ENCODE results near the gene ZDHHC9.

The ZDHHC9 gene

DNA sequence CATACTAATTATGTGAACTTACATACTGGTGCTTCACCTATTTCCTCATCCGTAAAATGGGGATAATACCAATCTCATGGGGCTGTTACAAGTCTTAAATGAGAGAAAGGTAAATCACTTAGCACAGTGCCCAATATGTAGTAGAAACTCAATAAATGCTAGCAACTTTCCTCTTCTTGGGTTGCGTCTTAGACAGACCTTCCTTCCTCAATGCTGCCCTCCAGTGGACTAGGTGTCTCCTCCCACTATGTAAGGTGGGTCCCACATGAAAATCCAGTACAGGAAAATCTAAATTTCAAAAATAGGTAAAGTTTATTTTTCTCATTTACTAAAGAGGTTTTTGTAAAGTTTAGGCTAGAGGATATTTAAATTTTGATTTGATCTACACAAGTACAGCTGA, 20.6 kb downstream of the ZDHHC9 start:
- DNase-seq (ENCODE audit: low read depth in 2 of 2, low spot score in 1 of 2), result peak in 1 of 2 donors; percentile 25

DNA sequence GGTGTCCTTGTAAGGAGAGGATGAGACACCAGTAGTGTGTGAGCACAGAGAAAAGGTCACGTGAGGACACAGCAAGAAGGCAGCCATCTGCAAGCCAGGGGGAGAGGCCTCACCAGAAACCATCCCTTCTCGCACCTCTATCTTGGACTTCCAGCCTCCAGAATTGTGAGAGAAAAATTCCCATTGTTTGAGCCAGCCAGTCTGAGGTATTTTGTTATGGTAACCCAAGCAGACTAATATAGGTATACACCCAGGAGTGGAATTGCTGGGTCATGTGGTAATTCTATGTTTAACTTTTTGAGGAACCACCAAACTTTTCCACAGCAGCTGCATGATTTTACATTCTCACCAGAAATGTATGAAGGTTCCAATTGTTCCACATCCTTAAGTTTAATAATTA, 25.6 kb downstream of the ZDHHC9 start:
- DNase-seq (ENCODE audit: low read depth in 2 of 2, low spot score in 1 of 2), result no peak

DNA sequence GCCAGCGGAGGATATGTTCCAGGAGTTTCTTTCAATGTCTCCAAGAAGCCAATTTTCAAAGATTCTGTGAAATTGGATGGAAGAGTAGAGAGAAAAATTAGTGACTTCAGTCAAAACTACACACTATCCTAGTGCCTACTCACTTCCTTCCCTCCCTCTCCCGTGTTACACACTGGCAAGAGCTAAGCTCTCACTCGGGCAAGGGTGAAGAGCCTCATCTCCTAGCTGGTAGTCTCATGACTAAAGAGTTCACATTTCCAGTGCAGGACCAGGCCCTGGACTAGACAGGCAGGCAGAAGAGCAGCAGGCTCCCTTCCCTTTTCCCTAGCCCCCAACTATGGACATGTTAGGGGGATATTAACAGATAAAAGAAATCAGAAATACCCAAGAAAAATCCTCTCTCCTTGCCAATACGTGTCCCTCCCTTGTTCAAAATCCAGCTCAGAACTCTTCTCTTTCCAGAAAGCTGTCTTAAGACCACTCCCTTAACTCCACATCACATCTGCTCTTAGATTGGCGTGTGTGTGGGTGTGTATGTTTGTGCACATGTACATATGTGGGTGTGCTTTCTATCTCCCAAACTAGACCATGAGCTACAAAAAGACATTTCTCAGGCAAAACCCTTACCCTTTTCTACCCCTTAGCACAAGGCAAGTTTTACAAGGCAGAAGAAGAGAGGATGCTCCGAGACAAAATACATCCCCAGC, 29.9 kb downstream of the ZDHHC9 start:
- DNase-seq (ENCODE audit: low read depth in 2 of 2, low spot score in 1 of 2), result no peak

DNA sequence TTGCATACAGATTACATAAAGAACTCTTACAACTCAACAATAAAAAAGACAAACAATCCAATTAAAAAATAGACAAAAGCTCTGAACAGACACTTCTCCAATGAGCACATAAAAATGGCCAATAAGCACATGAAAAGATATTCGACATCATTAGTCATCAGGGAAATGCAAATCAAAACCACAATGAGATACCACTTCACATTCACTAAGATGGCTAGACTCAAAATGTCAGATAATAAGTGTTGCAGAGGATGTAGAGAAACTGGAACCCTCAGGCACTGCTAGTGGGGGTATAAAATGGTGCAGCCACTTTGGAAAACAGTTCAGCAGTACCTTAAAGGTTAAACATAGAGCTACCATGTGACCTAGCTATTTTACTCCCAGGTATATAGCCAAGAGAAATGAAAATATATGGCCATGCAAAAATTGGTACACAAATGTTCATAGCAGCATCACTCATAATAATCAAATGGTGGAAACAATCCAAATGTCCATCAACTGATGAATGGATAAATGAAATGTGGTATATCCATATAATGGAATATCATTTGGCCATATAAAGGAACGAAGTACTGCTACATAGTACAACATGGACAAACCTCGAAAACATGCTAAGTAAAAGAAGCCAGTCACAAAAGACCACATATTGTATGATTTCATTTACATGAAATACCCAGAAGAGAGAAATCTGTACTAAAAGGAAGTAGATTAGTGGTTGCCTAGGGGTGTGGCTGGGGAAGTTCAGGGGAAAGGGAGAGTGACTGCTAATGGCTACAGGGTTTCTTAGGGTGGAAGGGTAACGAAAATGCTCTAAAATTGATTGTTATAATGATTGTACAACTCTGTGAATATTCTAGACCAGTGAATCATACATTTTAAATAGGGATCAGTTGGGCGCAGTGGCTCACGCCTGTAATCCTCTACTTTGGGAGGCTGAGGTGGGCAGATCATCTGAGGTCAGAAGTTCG, 34.6 kb downstream of the ZDHHC9 start:
- no peak for DNase-seq (ENCODE audit: low read depth in 2 of 2, low spot score in 1 of 2)

DNA sequence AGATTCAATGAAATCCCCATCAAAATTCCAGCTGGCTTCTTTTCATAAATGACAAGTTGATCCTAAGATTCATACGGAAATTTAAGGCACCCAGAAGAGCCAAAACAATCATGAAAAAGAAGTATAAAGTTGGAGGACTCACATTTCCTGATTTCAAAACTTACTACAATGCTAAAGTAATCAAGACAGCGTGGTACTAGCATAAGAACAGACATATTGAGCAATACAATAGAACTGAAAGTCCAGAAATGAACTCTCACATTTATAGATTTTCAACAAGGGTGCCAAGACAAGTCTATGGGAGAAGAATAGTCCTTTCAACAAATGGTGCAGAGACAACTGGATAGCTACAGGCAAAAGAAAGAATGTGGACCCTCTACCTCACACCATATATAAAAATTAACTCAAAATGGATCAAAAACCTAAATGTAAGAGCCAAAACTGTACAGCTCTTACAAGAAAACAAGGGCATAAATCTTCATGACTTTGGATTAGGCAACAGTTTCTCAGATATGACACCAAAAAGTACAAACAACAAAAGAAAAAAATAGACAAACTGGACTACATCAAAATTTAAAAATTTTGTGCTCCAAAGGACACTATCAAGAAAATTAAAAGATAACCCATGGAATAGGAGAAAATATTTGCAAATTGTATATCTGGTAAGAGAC, 35.4 kb downstream of the ZDHHC9 start:
- DNase-seq (ENCODE audit: low read depth in 2 of 2, low spot score in 1 of 2), result no peak

DNA sequence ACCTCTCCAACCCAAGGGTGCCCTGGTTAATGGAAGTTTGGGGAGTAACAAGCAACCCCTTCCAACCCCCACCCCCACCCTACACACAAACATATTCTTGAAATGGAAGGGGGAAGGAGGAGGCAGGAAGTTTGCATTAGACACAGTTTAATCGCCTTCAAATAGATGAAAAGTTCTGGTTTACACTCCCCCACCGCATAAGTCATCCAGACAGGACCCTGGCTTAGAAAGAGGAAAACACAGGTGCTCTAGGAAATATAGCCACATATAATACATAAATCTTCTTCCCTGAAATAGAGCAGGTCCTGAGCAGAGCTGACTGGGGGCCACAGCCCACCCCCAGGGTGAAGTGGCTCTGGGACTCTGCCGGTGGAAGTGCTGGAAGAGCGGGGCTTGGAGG, 38.9 kb downstream of the ZDHHC9 start:
- DNase-seq (ENCODE audit: low read depth in 2 of 2, low spot score in 1 of 2), result no peak

DNA sequence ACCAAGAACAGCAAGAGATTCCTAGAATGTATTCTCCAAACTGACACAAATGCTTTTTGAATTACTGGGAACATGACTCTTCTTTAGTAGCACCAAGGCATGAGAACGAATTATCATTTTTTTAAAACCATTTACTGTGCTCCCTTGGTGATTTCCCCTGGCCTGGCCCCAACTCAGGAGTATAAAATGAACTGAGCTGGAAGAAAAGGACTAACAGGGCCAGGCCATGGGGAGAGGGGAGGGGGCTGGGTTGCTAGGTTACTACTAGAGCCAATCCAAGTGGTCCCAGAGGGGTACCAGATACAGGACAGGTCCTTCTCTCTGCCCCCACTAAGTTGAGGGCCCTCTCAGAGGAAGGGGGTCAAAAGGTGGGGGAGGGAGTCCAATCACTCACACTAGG, 40.8 kb downstream of the ZDHHC9 start:
- no peak for DNase-seq (ENCODE audit: low read depth in 2 of 2, low spot score in 1 of 2)

DNA sequence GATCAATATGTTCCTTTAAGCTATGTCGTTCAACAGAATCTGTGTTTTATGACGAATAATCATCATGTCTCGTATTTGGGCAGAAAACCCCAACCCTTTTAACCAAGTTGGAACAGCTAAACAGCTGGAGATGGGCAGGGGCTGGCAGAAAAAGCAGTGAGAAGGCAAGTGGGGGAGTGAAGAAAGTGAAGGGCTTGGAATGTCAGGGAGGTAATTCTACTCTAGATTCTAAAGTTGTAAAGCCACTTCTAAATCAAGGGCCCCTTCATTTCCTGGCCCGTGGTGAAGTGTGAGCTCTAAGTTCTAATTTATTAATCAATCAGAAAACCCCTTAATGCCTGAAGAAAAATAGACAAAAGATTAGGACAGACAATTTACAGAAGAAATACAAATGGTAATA, 43.5 kb downstream of the ZDHHC9 start:
- no peak for DNase-seq (ENCODE audit: low read depth in 2 of 2, low spot score in 1 of 2)

DNA sequence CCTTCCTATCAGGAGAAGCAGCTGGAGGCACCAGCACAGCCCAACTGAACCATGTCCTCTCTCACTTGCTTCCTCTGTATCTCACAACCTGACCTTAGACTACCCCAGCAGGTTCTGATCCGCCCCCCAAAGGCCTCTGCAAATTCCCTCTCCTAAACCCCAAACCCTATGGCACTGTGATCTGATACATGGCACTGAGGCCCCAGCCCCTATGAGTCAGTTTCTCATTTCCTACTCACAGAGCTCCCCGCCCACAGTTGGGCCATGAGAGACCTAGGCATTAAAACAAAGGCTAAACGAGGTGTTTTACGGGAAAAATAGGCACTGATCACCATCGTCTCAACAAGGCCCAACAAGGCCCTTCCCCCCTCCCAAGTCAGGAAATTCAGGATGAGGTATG, 44.8 kb downstream of the ZDHHC9 start:
- DNase-seq (ENCODE audit: low read depth in 2 of 2, low spot score in 1 of 2), result no peak

DNA sequence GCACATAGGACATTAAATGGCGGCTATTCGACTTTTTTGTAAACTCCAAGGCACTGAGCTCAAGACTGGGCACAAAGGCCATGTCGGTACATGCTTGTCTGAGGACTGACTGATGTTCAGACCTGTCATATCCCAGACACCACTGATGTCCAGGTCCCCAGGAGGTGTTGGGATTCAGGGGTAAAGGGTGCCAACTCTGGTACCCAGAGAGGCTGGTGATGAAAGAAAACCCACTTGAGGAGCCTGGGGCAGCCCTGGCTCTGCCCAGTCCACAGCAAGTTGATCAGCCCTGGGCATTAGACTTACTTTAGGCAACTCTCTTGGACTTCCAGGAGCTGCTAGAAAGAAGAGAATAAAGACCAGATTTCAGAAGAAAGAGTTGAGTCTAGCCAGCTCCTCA, 45.2 kb downstream of the ZDHHC9 start:
- DNase-seq (ENCODE audit: low read depth in 2 of 2, low spot score in 1 of 2), result no peak

DNA sequence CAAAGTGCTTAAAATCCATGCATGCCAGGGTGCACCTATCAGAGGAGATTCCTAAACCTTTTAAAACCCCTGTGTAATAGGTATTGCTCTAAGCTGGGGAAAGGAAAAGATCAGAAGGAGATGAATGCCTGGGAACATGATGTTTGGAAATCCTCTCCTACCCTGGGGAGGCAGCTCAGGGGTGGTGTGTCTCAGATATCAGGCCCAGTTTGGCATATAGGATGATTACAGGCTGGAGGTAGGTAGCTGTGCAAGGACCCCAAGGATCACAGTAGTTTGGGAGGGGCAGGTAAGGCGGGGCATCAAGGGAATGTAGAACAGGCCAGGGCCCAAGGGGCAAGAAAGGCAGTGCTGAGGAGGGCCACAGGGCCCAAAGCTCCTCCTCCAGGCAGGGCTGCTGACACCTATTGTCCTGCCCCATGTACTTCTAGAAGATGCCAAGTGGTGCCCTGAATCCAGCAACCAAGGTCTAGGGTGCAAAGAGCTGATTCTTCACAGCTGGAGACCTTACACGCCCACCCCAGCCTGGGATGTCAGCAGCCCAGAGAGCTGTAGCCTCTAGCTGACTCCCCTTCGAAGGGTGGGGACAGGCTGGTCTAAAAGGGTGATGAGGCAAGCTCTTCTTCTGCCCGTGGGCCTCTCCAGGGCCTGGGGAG, 46.3 kb downstream of the ZDHHC9 start:
- DNase-seq (ENCODE audit: low read depth in 2 of 2, low spot score in 1 of 2), result no peak

DNA sequence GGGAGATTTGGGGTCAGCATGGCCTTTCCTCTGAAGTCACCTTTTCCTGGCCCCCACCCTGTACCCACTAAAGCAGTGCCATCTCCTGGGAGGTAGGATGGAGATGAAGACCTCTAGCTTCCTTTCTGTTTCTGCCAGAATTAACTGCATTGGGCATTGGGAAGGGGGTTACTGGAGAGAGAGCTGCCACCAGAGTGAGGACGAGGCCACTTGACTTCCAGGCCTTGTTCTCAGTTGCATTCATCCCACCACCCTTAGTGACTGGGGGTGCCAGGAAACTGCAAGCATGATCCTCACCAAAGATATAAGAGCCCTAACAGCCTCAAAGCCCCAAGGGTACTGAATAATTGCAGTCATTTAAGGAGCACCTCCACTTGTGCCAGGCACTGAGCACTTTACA, 48.1 kb downstream of the ZDHHC9 start:
- no peak for DNase-seq (ENCODE audit: low read depth in 2 of 2, low spot score in 1 of 2)

DNA sequence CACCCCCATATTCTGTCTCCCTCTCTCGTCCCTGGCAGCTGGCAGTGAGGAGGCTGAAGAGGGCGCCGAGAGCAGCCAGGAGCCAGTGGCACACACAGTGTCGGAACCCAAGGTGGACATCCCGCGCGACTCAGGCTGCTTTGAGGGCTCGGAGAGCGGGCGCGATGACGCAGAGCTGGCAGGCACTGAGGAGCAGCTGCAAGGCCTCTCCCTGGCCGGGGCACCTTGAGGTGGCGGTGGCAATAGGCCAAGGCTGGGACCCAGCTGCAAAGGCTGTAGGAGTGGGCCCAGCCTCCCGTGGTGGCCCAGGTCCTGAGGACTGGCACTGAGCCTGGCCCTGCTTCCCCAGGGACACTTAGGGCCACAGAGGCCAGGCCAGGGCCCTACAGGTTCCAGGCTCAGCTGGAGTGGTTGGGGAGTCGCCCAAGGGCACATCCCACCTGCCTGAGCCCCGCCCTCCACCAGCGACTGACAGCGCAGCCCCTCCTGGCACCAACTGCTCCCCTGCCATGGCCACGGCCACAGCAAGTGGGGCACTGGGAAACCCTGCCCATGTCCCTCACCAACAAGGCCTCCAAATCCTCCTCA, 50.0 kb downstream of the ZDHHC9 start:
- no peak for DNase-seq (ENCODE audit: low read depth in 2 of 2, low spot score in 1 of 2)

DNA sequence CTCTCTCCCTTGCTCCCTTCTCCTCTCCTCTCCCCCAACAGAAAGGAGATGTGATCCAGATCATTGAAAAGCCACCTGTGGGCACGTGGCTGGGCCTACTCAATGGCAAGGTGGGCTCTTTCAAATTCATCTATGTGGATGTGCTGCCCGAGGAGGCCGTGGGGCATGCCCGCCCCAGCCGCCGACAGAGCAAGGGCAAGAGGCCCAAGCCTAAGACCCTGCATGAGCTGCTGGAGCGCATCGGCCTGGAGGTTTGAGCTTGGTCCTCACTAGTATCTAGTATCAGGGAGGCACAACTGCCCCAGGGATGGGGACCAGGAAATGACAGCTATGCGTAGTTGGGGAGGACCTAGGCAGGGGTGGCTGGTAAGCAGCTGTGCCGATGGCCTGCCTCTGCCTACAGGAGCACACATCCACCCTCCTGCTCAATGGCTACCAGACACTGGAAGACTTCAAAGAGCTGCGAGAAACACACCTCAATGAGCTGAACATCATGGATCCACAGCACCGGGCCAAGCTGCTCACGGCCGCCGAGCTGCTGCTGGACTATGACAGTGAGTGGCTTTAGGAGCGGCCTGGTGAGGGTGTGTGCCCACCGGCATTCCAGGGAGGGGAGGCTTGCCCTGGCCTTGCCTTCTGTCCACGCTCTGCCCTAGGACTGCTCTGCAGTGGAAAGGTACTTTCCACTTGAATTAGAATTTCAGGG, 50.9 kb downstream of the ZDHHC9 start:
- DNase-seq (ENCODE audit: low read depth in 2 of 2, low spot score in 1 of 2), result no peak

DNA sequence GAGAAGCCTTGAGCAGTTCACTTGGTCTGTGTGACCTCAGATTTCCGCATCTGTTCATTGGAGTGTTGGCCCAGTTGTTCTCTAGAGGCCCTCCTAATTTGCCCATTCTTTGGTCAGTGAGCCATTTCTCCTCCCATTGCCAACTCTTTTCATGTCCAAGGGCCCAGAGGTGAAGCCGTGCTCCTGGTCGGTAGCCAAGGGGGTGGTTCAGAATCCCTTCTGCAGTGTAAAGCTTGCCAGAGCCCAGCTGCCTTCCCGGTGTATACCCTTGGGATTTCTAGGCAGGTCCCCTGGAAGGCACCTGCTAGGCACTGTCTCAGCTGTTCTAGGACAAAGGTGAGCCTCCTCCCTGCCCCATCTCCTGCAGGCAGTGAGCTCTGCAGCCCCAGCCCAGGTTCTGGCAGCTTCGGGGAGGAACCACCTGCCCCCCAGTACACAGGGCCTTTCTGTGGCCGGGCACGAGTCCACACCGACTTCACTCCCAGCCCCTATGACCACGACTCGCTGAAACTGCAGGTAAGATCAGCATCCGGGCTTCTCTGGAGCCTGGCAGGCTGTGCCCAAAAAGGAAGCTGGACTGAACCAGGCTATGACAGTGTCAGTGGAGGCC, 51.6 kb downstream of the ZDHHC9 start:
- no peak for DNase-seq (ENCODE audit: low read depth in 2 of 2, low spot score in 1 of 2)

DNA sequence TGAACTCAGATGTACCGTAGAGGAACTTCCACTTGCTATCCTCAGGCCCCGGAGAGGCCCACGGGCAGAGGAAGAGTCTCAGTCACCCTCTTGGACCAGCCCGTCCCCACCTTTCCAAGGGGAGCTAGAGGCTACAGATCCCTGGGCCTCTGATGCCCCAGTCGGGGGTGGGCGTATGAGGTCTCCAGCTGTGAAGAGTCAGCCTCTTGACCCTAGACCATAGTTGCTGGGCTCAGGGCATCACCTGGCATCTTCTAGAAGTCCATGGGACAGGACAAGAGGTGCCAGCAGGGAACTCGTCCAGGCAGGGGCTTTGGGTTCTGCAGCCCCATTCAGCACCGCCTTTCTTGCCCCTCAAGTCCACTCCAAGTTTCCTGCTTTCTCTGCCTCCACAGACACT, 52.4 kb downstream of the ZDHHC9 start:
- DNase-seq (ENCODE audit: low read depth in 2 of 2, low spot score in 1 of 2), result no peak

DNA sequence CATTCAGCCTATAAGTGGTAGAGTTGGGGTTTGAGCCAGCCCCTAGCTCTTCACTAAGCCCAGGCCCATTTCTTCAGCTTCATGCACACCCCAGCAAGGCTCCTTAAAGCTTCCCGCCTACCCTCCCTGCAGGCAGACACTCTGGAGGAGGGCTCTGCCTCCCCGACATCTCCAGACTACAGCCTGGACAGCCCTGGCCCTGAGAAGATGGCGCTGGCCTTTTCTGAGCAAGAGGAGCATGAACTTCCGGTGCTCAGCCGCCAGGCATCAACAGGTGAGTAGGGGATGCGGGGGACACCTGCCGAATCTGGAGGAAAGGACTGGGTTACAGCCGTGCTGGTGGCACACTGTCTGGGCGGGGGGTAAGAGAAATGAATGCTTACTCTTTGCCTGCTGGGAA, 52.9 kb downstream of the ZDHHC9 start:
- DNase-seq (ENCODE audit: low read depth in 2 of 2, low spot score in 1 of 2), result no peak

DNA sequence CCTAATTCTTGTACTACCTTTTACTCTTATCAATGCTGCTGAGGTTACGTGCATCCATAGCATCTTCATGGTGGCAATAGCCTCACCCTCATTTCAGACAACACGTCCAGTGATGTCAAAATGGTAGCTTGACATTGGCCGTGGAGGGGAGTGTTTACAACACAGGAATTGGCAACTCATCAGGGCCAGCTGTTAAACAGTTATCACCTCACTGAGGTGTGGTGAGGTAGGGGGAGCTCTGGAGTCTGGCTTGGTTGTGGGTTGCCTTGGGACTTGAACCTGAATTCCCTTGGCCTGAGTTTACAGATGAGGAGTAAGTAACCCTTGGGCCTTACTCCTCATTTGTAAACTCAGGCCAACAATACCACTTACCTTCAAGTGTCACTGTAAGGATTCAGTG, 53.5 kb downstream of the ZDHHC9 start:
- no peak for DNase-seq (ENCODE audit: low read depth in 2 of 2, low spot score in 1 of 2)

DNA sequence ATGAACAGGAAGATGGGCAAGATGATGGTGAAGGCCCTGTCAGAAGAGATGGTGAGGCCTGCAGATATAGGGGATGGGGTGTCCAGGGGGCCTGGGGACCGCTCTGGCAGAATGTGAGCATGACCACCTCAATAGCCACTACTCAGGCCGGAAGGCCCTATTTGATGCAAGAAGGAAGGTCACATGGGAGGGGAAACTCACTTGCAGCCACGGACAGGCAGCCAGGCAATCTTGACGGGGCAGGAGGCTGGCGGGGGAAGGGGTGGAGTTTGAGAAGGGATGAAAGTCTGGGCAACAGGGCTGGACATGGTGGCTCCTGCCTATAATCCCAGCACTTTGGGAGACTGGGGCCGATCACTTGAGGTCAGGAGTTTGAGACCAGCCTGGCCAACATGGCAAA, 55.2 kb downstream of the ZDHHC9 start:
- DNase-seq (ENCODE audit: low read depth in 2 of 2, low spot score in 1 of 2), result no peak
